Stimulated activated naive CD8-positive, alpha-beta T cell treated with anti-CD3 and anti-CD28 coated beads, Interleukin-15, Interleukin-2, amounts not matched to agents 100 ng/mL and 50 ng/mL, for 24 hours (primary cell): ENCODE data around the gene MLPH.

Experiments
- H3K27ac Mint-ChIP-seq: one replicate; pipeline ENCODE4 v1.8.0; 2021; ENCODE audit warnings: mild to moderate bottlenecking, mixed read lengths
- H3K27me3 Mint-ChIP-seq: one replicate; pipeline ENCODE4 v1.8.0; 2021; ENCODE audit warnings: mixed read lengths
- H3K36me3 Mint-ChIP-seq: one replicate; pipeline ENCODE4 v1.8.0; 2021; ENCODE audit warnings: low read depth, mixed read lengths
- H3K4me1 Mint-ChIP-seq: one replicate; pipeline ENCODE4 v1.8.0; 2021; ENCODE audit warnings: low read depth, mixed read lengths
- H3K4me3 Mint-ChIP-seq: one replicate; pipeline ENCODE4 v1.8.0; 2021; ENCODE audit warnings: mild to moderate bottlenecking, mixed read lengths
- H3K9me3 Mint-ChIP-seq: one replicate; pipeline ENCODE4 v1.8.0; 2021; ENCODE audit warnings: mixed read lengths

Gene MLPH

DNA sequence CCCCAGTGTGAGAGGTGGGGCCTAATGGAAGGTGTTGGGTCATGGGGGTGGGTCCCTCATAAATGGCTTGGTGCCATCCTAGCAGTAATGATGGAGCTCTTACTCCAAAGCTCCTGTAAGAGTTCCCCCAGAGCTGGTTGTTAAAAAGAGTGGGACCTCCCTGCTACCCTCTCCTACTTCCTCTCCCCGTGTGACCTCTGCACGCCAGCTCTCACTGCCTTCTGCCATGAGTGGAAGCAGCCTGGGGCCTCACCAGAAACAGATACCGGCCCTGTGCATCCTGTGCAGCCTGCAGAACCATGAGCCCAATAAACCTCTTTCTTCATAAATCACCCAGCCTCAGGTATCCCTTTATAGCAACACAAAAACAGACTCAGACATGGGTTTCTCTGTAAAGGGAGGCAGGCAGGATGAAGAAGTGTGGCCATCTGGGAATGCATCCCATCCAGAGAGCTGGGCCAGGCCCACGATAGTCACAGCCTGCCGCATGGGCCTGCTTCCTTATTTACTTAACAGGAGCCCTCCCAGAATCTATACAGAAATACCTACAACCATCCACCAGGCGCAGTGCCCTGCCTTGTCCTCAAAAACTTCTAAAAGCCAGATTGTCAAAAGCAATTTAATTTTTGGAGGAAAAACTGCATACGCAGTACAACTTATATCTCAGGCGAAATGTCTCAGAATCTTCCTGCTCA is 86.8 kb downstream of the MLPH start:
- Mint-ChIP-seq H3K4me3 (no peak overlapping the region), H3K9me3 (no peaks in the 10 kb centered on the region), H3K36me3 (no peaks in the 10 kb centered on the region), H3K27ac (no peak overlapping the region), H3K27me3 (peaks cover 5% of the 10 kb centered on the region), H3K4me1 (no peaks in the 10 kb centered on the region)

DNA sequence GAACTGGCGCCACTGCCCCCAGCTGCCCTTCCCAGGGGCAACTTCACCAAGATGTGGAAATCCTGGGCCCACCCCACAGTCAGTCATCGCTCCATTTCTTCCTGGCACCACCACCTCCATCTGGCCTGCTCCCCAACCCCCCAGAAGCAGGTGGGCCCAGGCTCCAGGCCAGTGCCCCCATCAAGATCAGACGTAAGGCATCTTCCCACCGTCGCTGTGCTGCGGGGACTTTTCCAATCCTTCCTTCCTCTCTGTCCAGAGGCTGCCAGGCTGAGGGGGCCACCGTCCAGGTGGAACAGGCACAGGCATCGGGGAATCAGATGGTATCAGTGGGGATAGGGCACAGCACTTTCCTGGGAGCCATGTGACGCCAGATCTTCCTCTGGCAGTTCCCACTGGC is 87.4 kb downstream of the MLPH start:
- no peaks in the 10 kb centered on the region for H3K9me3 Mint-ChIP-seq
- H3K4me1 Mint-ChIP-seq: no peaks in the 10 kb centered on the region
- peaks cover 4% of the 10 kb centered on the region for H3K27me3 Mint-ChIP-seq
- H3K27ac Mint-ChIP-seq: no peak overlapping the region
- no peak overlapping the region for H3K4me3 Mint-ChIP-seq
- no peaks in the 10 kb centered on the region for H3K36me3 Mint-ChIP-seq

DNA sequence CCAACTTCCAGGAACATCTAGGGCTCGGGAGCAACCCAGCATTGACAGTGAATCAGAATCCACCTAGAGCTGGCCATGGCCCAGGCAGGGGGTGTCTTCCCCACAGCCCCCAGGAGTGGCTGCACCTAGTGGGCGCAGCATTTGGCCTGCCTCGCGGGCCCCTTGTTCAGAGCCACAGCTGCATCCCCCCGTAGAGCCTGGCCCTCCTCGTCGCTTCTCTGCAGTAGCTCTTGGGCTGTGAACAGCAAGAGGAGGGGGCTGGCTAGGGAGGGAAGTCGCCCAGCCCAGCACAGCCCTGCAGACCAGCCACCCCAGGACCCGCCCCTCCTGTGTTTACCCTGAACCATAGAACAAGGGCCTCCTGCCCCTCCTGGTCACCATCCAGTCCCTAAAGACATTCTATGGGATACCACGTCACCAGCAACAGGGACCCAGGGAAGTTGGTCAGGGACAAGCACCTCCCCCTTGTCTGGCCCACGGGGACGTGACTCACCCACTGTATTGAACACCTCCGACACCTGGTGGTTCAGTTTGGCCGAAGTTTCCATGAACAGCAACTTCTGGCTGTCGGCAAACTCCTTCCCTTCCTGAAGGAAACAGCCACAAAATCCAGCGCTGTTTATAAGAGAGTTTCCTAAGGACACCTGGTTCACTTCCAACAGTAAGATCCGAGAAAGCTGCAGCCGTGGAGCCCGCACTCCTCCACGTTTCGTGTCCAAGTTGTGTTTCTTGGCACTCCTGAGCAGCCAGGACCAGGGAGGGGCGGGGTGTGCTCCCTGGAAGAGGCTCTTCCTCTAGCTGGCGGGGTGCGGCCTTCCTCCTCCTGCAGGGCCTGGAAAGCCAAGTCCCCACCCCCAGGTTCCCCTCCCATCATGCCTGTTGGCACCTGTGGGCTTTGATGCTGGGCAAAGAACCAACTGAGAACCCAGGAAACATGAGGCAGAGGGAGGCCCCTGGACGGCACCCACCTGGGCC is 88.1 kb downstream of the MLPH start:
- Mint-ChIP-seq H3K27me3 (no peaks in the 10 kb centered on the region), H3K4me3 (no peak overlapping the region), H3K9me3 (no peaks in the 10 kb centered on the region), H3K27ac (no peak overlapping the region), H3K36me3 (no peaks in the 10 kb centered on the region), H3K4me1 (no peaks in the 10 kb centered on the region)

DNA sequence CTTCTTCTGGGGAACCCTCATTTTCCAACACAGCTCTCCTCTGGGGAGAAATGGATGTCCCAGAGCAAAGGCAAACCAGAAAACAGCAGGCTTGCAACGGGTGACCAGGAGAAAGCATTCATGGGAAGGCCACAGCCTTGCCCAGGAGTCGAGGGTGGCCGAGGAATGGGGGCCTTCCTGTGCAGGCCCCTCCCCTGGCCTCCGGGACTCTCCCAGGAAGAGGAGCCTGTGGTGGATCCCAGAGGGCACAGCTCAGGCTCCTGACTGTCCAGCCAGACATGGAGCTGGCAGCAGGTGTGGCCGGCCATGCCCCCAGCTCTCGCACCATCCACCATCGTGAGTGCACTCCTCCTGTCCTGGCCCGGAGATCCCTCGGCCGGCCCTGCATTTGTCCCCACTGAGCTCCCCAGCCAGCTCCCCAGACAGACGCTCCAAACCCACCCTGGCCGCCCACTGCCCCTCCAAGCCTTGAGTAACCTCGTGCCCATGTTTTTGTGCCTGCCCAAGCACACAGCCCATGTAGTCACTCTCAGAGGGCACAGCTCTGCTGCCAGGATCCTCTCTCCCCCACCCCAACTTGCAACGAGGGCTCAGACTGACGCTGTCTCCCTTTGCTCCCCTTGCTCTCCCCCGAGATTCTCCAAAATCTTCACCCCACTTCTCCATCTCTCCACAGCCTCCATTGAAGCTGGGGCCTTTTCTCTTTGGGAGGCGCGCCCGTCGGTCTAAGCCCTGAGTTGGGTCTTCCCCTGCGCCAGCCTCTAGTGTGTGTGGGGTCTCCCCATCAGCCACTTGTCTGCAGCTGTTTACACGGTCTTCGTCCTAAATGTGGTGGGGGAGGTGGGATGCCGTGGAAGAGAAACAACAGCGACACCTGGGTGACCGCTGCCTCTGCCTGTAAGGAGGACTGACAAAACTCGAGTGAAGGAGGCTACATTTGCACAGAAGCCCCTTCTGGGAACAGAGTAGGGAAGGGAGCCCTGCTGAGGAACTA is 89.1 kb downstream of the MLPH start:
- H3K4me3 Mint-ChIP-seq: no peak overlapping the region
- no peak overlapping the region for H3K27ac Mint-ChIP-seq
- no peaks in the 10 kb centered on the region for H3K9me3 Mint-ChIP-seq
- no peaks in the 10 kb centered on the region for H3K27me3 Mint-ChIP-seq
- H3K4me1 Mint-ChIP-seq: no peaks in the 10 kb centered on the region
- H3K36me3 Mint-ChIP-seq: no peaks in the 10 kb centered on the region

DNA sequence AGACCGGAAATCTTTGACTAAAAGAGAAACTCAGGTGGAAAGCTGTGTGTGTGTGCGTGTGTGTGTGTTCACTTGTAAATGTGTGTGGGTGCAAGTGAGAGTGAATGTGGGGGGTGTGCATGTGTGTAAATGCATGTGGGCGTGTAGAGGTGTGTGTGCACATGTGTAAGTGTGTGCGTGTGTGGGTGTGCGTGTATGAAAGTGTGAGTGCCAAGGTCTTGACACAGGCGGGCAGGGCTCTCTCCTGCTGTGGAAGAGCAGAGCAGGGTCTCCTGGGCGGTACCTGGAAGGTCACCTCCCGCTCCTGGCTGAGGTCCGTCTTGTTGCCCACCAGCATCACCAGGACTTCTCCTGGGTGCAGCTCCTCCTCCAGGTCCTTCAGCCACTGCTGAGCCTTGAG is 89.9 kb downstream of the MLPH start:
- Mint-ChIP-seq H3K4me3 (no peak overlapping the region), H3K36me3 (no peaks in the 10 kb centered on the region), H3K27ac (no peak overlapping the region), H3K9me3 (no peaks in the 10 kb centered on the region), H3K4me1 (peaks cover 5% of the 10 kb centered on the region), H3K27me3 (no peaks in the 10 kb centered on the region)

DNA sequence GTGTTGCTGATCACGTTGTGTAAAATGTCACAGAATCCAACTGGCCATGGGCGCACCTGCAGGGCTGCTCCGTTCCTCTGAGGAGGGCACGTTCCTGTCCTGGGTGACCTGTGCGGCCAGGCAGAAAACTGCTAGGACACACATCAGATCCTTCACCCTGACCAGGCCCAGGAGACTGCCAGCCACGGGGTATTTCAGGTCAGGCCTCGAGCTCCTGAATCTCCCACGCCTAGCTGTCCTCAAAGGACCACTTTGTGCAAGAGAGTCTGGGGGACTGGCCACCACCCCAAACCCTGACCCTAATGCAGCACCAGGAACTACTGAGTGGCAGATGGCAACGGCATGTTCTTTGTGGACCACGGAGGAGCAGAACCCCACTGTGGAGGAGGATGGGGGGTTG is 90.4 kb downstream of the MLPH start:
- Mint-ChIP-seq H3K4me3 (no peak overlapping the region), H3K36me3 (no peaks in the 10 kb centered on the region), H3K9me3 (no peaks in the 10 kb centered on the region), H3K27me3 (no peaks in the 10 kb centered on the region), H3K27ac (no peak overlapping the region), H3K4me1 (peaks cover 5% of the 10 kb centered on the region)

DNA sequence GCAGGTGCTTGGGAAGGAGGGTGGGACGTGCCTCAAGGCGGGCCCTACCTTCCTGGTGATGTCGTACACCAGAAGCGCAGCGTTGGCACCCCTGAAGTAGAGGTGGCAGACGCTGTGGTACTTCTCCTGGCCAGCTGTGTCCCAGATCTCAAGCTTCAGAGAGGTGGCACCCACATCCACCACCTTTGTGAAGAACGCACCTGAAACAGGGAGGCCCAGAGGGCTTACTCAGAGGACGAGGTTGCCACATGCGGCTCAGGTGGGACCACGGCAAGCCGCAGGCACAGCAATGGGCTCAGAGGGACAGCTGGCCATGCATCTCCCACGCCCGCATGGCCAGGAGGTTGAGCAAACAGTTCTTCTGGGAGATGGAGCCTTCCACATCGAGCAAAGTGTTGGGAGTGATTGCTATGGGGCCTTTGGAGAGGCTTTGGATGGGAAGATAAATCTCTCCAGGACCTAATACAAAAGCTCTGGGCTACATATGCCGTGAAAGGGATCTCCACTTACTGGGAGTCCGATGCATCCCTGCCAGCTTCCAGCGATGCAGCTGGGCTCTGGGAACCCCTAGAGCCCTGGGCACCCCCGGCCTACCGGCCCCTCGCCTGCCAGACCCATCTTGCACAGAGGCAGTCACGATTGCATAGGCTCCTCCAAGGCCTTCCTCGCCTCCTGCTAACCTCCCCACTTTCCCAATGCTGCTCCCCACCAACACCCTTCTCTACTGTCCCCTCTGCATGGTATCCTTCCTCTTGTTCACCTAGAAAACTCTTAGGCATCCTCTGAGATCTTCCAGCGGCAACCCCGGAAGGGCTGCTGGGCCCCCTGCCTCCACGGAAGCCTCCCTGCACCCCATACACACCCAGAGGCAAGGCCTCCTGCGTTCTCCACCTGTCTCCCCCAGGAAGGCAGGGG is 91.2 kb downstream of the MLPH start:
- H3K9me3 Mint-ChIP-seq: no peaks in the 10 kb centered on the region
- peaks cover 5% of the 10 kb centered on the region for H3K4me1 Mint-ChIP-seq
- H3K27me3 Mint-ChIP-seq: no peaks in the 10 kb centered on the region
- no peak overlapping the region for H3K27ac Mint-ChIP-seq
- H3K36me3 Mint-ChIP-seq: no peaks in the 10 kb centered on the region
- H3K4me3 Mint-ChIP-seq: no peak overlapping the region

DNA sequence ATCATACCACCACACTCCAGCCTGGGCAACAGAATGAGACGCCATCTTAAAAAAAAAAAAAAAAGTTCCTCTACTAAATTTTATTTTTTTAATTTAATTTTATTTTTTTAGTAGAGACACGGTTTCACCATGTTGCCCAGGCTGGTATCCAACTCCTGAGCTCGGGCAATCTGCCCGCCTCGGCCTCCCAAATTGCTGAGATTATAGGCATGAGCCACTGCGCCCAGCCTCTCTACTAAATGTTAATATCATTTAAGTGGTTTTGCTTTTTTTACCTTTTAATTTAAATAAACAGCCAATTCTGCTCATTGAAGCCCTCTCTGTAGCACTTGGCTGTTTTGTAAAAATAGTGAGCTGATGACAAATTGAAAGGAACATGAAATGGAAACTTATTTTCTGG is 94.3 kb downstream of the MLPH start:
- Mint-ChIP-seq H3K27me3 (no peaks in the 10 kb centered on the region), H3K27ac (peak overlapping the region; percentile 65), H3K9me3 (no peaks in the 10 kb centered on the region), H3K4me1 (peaks cover 5% of the 10 kb centered on the region), H3K36me3 (no peaks in the 10 kb centered on the region), H3K4me3 (no peak overlapping the region)

DNA sequence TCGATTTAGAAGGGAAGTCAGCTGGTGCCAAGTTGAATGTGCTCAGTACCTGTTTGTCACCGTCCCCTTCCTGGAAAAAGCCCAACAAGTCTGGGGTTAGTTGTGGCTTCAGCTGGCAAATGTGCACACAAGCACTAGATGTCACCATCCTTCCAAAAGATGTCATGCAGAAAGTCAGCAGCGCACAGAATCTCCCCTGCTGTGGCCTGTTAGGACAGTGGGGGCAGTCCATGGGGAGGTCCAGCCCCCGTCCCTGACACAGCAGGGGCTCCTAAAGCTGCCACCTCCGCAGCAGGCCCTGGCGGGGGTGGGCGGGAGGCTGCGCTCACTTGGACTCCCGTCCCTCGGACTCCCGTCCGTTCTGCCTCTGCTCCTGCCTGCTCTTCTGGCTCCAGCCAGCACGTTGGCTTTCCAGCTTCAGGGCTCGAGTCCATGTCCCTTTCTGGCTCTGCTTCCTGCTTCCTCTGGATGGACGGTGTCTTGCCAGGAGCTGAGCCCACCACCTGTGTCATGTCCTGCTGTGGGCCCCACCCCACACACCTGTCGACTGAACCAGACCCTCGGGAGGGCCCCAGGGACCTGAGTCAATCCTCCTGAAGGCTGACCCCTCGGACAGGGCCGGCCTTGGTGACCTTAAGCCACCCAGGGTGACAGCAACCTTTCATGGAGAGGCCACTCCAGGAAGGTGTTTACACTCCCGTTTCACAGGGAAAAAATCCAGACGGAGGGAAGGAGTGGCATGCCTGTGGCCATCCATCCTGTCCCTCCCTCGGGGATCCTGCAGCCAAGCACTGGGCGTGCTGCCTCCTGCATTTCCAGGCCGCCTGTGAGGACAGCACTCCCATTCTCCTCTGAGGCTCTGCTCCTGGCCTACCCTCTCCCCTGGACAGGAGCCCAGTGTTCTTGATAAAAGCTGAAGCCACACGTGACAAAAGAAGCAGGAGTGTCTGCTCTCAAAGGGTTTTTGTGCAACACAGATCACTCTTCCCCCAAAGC is 95.0 kb downstream of the MLPH start:
- Mint-ChIP-seq H3K9me3 (no peaks in the 10 kb centered on the region), H3K27me3 (no peaks in the 10 kb centered on the region), H3K4me3 (no peak overlapping the region), H3K4me1 (peaks cover 5% of the 10 kb centered on the region), H3K36me3 (no peaks in the 10 kb centered on the region), H3K27ac (peak overlapping the region; percentile 65)

DNA sequence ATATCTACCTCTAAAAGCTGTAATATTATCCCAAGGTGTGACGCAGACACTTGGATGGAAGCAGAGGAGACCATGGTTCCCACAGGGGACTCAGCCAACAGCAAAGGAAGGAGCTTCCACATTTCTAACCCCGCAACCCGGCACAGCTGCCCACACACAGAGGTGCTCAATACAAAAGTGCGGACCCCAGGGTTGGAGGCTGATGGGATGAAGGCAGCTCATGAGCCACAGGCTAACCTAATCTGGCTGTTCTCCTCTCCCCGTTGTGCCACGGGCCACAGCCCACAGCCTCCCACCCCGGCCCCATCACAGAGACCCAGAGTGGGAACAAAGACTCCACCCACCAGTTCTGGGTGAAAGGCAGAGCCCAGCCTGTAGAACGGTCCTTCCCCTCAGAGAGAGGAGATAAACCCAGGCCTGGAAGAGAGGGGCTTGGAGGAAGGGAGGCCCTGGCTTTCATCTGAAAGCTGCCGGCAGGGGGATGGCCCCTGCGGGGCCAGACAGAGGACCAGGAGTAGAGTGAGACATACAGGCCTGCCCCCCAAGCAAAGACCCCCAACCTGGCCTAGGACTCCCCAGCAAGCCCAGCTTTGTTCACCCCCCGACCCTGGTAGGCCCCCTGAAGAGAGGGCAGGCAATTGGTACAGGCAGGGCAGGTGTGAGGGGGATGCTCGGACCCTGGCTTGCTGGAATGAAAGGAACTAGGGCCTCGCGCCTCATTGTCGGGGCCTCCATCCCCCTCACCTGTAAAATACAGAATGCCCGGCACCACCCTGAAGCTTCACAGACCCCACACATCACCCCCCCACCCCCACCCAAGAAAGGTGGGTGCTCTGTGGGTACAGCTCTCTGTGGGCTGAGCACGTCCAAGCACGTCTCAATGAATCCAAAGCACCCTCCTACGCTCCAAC is 96.6 kb downstream of the MLPH start:
- Mint-ChIP-seq H3K36me3 (no peaks in the 10 kb centered on the region), H3K27me3 (no peaks in the 10 kb centered on the region), H3K27ac (no peak overlapping the region)

DNA sequence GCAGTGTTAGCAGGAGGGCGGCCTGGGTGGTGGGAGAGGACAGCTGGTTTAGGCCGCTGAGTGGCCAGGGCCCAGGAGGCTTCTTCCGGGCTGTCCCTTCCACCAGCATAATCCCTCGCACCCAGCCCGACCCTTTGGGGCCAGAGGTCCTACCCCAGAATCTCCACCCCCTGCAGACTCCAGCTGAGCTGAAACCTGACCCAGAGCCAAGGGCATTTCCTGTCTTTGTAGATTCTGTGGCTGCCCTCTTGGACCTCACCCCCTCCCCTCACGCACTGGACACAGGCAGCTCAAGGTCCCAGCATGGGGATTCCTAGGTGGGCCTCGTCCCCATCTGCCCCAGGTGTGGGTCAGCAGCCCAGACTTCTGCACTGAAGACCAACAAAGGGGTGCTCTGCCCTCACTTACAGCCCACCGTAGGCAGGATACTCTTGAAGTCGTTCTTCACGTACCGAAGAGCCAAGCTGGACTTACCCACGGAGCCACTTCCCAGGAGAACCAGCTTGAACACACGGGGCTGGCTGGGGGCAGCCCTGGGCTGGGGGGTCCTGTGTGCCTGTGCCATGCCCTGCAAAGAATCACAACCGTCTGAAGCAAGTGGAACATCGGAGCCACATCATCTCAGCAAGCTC is 98.7 kb downstream of the MLPH start:
- no peaks in the 10 kb centered on the region for H3K9me3 Mint-ChIP-seq
- H3K4me1 Mint-ChIP-seq: peaks cover 9% of the 10 kb centered on the region
- H3K27me3 Mint-ChIP-seq: peaks cover 5% of the 10 kb centered on the region
- no peak overlapping the region for H3K27ac Mint-ChIP-seq
- H3K4me3 Mint-ChIP-seq: no peak overlapping the region
- no peaks in the 10 kb centered on the region for H3K36me3 Mint-ChIP-seq

More for the DNA sequence above, 96.6 kb downstream of the MLPH start:
- Mint-ChIP-seq H3K4me3 (no peak overlapping the region), H3K4me1 (peaks cover 5% of the 10 kb centered on the region), H3K9me3 (no peaks in the 10 kb centered on the region)
